Epithelial cell of proximal tubule (primary cell): ENCODE data around the gene TEX52. TPM values are rescaled to one million over a fixed set of nuclear protein-coding genes. Genes with fewer than 3 reads are reported as not detected.
A peak's percentile ranks its signal among the peaks of the same experiment; 100 is the strongest.
"Not testable (repeated sequence)": the region's sequence is repeated elsewhere in the genome, so short reads cannot be mapped to it uniquely, and the experiment has no call there.

Experiments
- DNase-seq: peaks from one replicate; pipeline ENCODE4 v3.0.0-alpha.2; 2011; ENCODE audit warnings: low read depth
- H3K4me3 ChIP-seq: 2 replicates; pipeline ENCODE4 v1.5.1; 2011; ENCODE audit warnings: low read depth, mild to moderate bottlenecking, low read length
- CTCF ChIP-seq: conservative IDR thresholded peaks from 2 replicates; pipeline ENCODE4 v1.5.1; 2012; ENCODE audit warnings: low read depth, mild to moderate bottlenecking, low read length
- total RNA-seq: library from RNA; depleted of rRNA; stranded (reverse); fragments of >200 nt; gene quantifications from 2 replicates; pipeline ENCODE4 v1.2.3, GENCODE V29; 2015

The TEX52 gene
- total RNA-seq, 1 donor from 2014 or later, result not detected

- no peak for DNase-seq
- no peak for TF ChIP-seq CTCF
- peak overlapping the region; percentile 35 for H3K4me3 ChIP-seq
Measured at GRCh38 chr12:2884810-2885209, 28.0 kb upstream of the TEX52 start.

GRCh38 chr12:2879853-2880252, 23.0 kb upstream of the TEX52 start:
- no peak for TF ChIP-seq CTCF
- no peak overlapping the region for H3K4me3 ChIP-seq
- DNase-seq, result no peak

- TF ChIP-seq CTCF, result no peak
- DNase-seq, result peak; percentile 68
- peak overlapping the region; percentile 92 for H3K4me3 ChIP-seq
Measured at GRCh38 chr12:2877953-2878732, 21.3 kb upstream of the TEX52 start.

GRCh38 chr12:2877047-2877952, 20.5 kb upstream of the TEX52 start, which contains the start of the genes FOXM1 and RHNO1:
Gene FOXM1, minus strand, starts transcription at chr12:2877174. Its CDS starts 2,696 bp downstream, at chr12:2874478.
Gene RHNO1, plus strand, starts transcription at chr12:2877223. Its CDS starts 8,144 bp downstream, at chr12:2885367.
- DNase-seq, result no peak
- no peak for TF ChIP-seq CTCF
- H3K4me3 ChIP-seq, result peak within 1 kb of the TSS; percentile 92

GRCh38 chr12:2876431-2877046, 19.7 kb upstream of the TEX52 start:
- no peak for TF ChIP-seq CTCF
- H3K4me3 ChIP-seq, result peak overlapping the region; percentile 92
- no peak for DNase-seq

GRCh38 chr12:2868986-2869632, 12.3 kb upstream of the TEX52 start:
- H3K4me3 ChIP-seq, DNase-seq: not testable (repeated sequence)
